HEK293 (cell line): ENCODE results near the gene HOOK1.

Experiments
- CTCF ChIA-PET: fragments of 350-600 bp; formaldehyde crosslinking; extraction: SDS; loops from one replicate; lab custom pipeline; 2021; ENCODE audit warnings: antibody characterized with exemption; lab: Yijun Ruan, JAX
- POLR2A ChIA-PET: fragments of 300-600 bp; formaldehyde crosslinking; extraction: SDS; loops from one replicate; lab custom pipeline; 2020; ENCODE audit warnings: antibody characterized with exemption, inconsistent platforms; lab: Yijun Ruan, JAX
- H3K27ac ChIP-seq: fragments of 200-500 bp; sonication (Bioruptor generic); 2 replicates; pipeline ENCODE4 v1.5.1; 2014; ENCODE audit warnings: low read depth, low read length, control low read depth, inconsistent platforms; ENCODE audit errors: extremely low read depth
- H3K36me3 ChIP-seq, 2 experiments: fragments of 200-500 bp in 1 of 2; sonication (Bioruptor generic) in 1 of 2; 1 replicate in 1 of 2; 2 replicates in 1 of 2; pipeline ENCODE4 v1.5.1; 2014 to 2017; ENCODE audit warnings: inconsistent platforms in 2 of 2, low read length in 2 of 2; ENCODE audit not compliant: control insufficient read depth in 2 of 2, insufficient read depth in 1 of 2
- H3K4me1 ChIP-seq: fragments of 200-500 bp; sonication (Bioruptor generic); 2 replicates; pipeline ENCODE4 v1.5.1; 2014; ENCODE audit warnings: mild to moderate bottlenecking, low read length, inconsistent platforms; ENCODE audit not compliant: control insufficient read depth, insufficient read depth
- H3K4me3 ChIP-seq: 2 replicates; pipeline ENCODE4 v1.5.1; 2011; ENCODE audit warnings: low read depth, mild to moderate bottlenecking, control low read depth, low read length, moderate library complexity
- H3K9me3 ChIP-seq: fragments of 200-500 bp; sonication (Bioruptor generic); 2 replicates; pipeline ENCODE4 v1.5.1; 2014; ENCODE audit warnings: low read depth, low read length, inconsistent platforms; ENCODE audit not compliant: control insufficient read depth, insufficient read depth
- AEBP2 ChIP-seq: fragments of 450-650 bp; formaldehyde crosslinking; IDR thresholded peaks from 2 replicates; pipeline ENCODE4 v1.5.1; 2016; ENCODE audit warnings: missing biosample characterization, missing genetic modification characterization, borderline replicate concordance
- BCL11B ChIP-seq: fragments of 450-650 bp; formaldehyde crosslinking; IDR thresholded peaks from 2 replicates; pipeline ENCODE4 v1.5.1; 2016; ENCODE audit warnings: low read depth, missing biosample characterization, missing genetic modification characterization
- FEZF1 ChIP-seq: fragments of 450-650 bp; formaldehyde crosslinking; IDR thresholded peaks from 2 replicates; pipeline ENCODE4 v1.5.1; 2016; ENCODE audit warnings: missing biosample characterization, missing genetic modification characterization
- GFI1B ChIP-seq: fragments of 450-650 bp; formaldehyde crosslinking; IDR thresholded peaks from 2 replicates; pipeline ENCODE4 v1.5.1; 2016; ENCODE audit warnings: missing biosample characterization, missing genetic modification characterization
- REPIN1 ChIP-seq: fragments of 450-650 bp; formaldehyde crosslinking; IDR thresholded peaks from 2 replicates; pipeline ENCODE4 v1.5.1; 2017; ENCODE audit warnings: missing biosample characterization, missing genetic modification characterization, low read depth
- ZFP69B ChIP-seq: fragments of 450-650 bp; formaldehyde crosslinking; IDR thresholded peaks from 2 replicates; pipeline ENCODE4 v1.5.1; 2016; ENCODE audit warnings: missing biosample characterization, missing genetic modification characterization
- ZNF157 ChIP-seq: fragments of 450-650 bp; formaldehyde crosslinking; IDR thresholded peaks from 2 replicates; pipeline ENCODE4 v1.5.1; 2016; ENCODE audit warnings: missing biosample characterization, missing genetic modification characterization
- ZNF18 ChIP-seq: fragments of 450-650 bp; formaldehyde crosslinking; IDR thresholded peaks from 2 replicates; pipeline ENCODE4 v1.5.1; 2016; ENCODE audit warnings: missing biosample characterization, missing genetic modification characterization
- ZNF24 ChIP-seq: fragments of 450-650 bp; formaldehyde crosslinking; IDR thresholded peaks from 2 replicates; pipeline ENCODE4 v1.5.1; 2016; ENCODE audit warnings: missing biosample characterization, missing genetic modification characterization
- ZNF324 ChIP-seq: fragments of 450-650 bp; formaldehyde crosslinking; IDR thresholded peaks from 2 replicates; pipeline ENCODE4 v1.5.1; 2016; ENCODE audit warnings: missing biosample characterization, missing genetic modification characterization
- ZNF354C ChIP-seq: fragments of 450-650 bp; formaldehyde crosslinking; IDR thresholded peaks from 2 replicates; pipeline ENCODE4 v1.5.1; 2016; ENCODE audit warnings: missing biosample characterization, missing genetic modification characterization, low read depth, borderline replicate concordance
- ZNF433 ChIP-seq: fragments of 450-650 bp; formaldehyde crosslinking; IDR thresholded peaks from 2 replicates; pipeline ENCODE4 v1.5.1; 2016; ENCODE audit warnings: missing biosample characterization, missing genetic modification characterization, low read depth
- ZNF48 ChIP-seq: fragments of 450-650 bp; formaldehyde crosslinking; IDR thresholded peaks from 2 replicates; pipeline ENCODE4 v1.5.1; 2016; ENCODE audit warnings: missing biosample characterization, missing genetic modification characterization
- ZNF510 ChIP-seq: fragments of 450-650 bp; formaldehyde crosslinking; IDR thresholded peaks from 2 replicates; pipeline ENCODE4 v1.5.1; 2018; ENCODE audit warnings: mild to moderate bottlenecking, missing genetic modification characterization, missing biosample characterization; ENCODE audit not compliant: insufficient replicate concordance
- ZNF518A ChIP-seq: fragments of 450-650 bp; formaldehyde crosslinking; conservative IDR thresholded peaks from 2 replicates; pipeline ENCODE4 v1.5.1; 2016; ENCODE audit warnings: low read depth, missing biosample characterization, missing genetic modification characterization
- ZNF521 ChIP-seq: fragments of 450-650 bp; formaldehyde crosslinking; IDR thresholded peaks from 2 replicates; pipeline ENCODE4 v1.5.1; 2017; ENCODE audit warnings: missing biosample characterization, mild to moderate bottlenecking, missing genetic modification characterization
- ZNF571 ChIP-seq: fragments of 450-650 bp; formaldehyde crosslinking; IDR thresholded peaks from 2 replicates; pipeline ENCODE4 v1.5.0; 2017; ENCODE audit warnings: missing biosample characterization, missing genetic modification characterization
- ZNF654 ChIP-seq: fragments of 450-650 bp; formaldehyde crosslinking; IDR thresholded peaks from 2 replicates; pipeline ENCODE4 v1.5.1; 2016; ENCODE audit warnings: low read depth, missing biosample characterization, missing genetic modification characterization
- ZNF76 ChIP-seq: fragments of 450-650 bp; formaldehyde crosslinking; IDR thresholded peaks from 2 replicates; pipeline ENCODE4; 2016; ENCODE audit warnings: low read depth, missing biosample characterization, missing genetic modification characterization, borderline replicate concordance
- ZNF837 ChIP-seq: fragments of 450-650 bp; formaldehyde crosslinking; IDR thresholded peaks from 2 replicates; pipeline ENCODE4 v1.5.1; 2016; ENCODE audit warnings: missing biosample characterization, missing genetic modification characterization
- ZSCAN23 ChIP-seq: fragments of 450-650 bp; formaldehyde crosslinking; IDR thresholded peaks from 2 replicates; pipeline ENCODE4 v1.5.1; 2016; ENCODE audit warnings: missing biosample characterization, missing genetic modification characterization

Gene HOOK1

GRCh38 chr1:59846895-59847282 lies 32.1 kb downstream of the HOOK1 start (continued):
- TF ChIP-seq AEBP2 (no peak), ZNF157 (no peak), ZNF510 (tag by site-specific recombination) (no peak), ZNF18 (tag by site-specific recombination) (no peak)

GRCh38 chr1:59852117-59852516 lies 37.4 kb downstream of the HOOK1 start:
- CTCF ChIA-PET, result interaction anchor here (0.5 to 1.0 kb wide), 2 partner anchors 95 to 1386 kb away, joined by 3 to 4 read pairs; no protein-coding TSS in a partner anchor
- H3K9me3 ChIP-seq, result no peaks in the 10 kb centered on the region
- no peak overlapping the region for H3K27ac ChIP-seq
- H3K36me3 ChIP-seq, result peaks cover 23 to 29% of the 10 kb centered on the region in 2 experiments
- H3K4me1 ChIP-seq, result no peaks in the 10 kb centered on the region
- no peak overlapping the region for H3K4me3 ChIP-seq
- POLR2A ChIA-PET, result no interaction called here
- TF ChIP-seq REPIN1 (tag by site-specific recombination) (no peak), ZNF837 (tag by site-specific recombination) (no peak), ZNF521 (tag by site-specific recombination) (no peak), ZNF48 (tag by site-specific recombination) (no peak), ZNF654 (tag by site-specific recombination) (no peak), ZNF433 (tag by site-specific recombination) (no peak), BCL11B (tag by site-specific recombination) (no peak), ZFP69B (tag by site-specific recombination) (no peak), ZNF571 (no peak), ZNF157 (no peak), ZNF518A (tag by site-specific recombination) (no peak), ZNF76 (tag by site-specific recombination) (no peak), ZNF354C (tag by site-specific recombination) (no peak), ZNF24 (tag by site-specific recombination) (no peak), FEZF1 (tag by site-specific recombination) (no peak), ZNF324 (tag by site-specific recombination) (no peak), GFI1B (tag by site-specific recombination) (no peak), ZSCAN23 (no peak)
